Measurements from ENCODE around the gene AP2S1.
"Not testable (repeated sequence)": the region's sequence is repeated elsewhere in the genome, so short reads cannot be mapped to it uniquely, and the experiment has no call there.

AP2S1 gene

GRCh38 chr19:46815833-46816627 is 34.6 kb downstream of the AP2S1 start:
- H3K4me3 ChIP-seq (ENCODE audit: low read length), result no peak overlapping the region
- no peak for DNase-seq (ENCODE audit: low read depth, low spot score)

GRCh38 chr19:46813839-46814358 is 36.7 kb downstream of the AP2S1 start:
- DNase-seq (ENCODE audit: low read depth, low spot score), result no peak
- no peak overlapping the region for H3K4me3 ChIP-seq (ENCODE audit: low read length)

- no peak overlapping the region for H3K4me3 ChIP-seq (ENCODE audit: low read length)
- DNase-seq (ENCODE audit: low read depth, low spot score), result no peak
Observed at GRCh38 chr19:46812977-46813838, 37.4 kb downstream of the AP2S1 start.

- H3K4me3 ChIP-seq (ENCODE audit: low read length), result no peak overlapping the region
- no peak for DNase-seq (ENCODE audit: low read depth, low spot score)
Observed at GRCh38 chr19:46809534-46810272, 40.9 kb downstream of the AP2S1 start.

- DNase-seq (ENCODE audit: low read depth, low spot score), result no peak
- no peak overlapping the region for H3K4me3 ChIP-seq (ENCODE audit: low read length)
Observed at GRCh38 chr19:46806656-46807055, 44.0 kb downstream of the AP2S1 start.

- H3K4me3 ChIP-seq (ENCODE audit: low read length); DNase-seq (ENCODE audit: low read depth, low spot score): not testable (repeated sequence)
Observed at GRCh38 chr19:46804432-46804831, 46.2 kb downstream of the AP2S1 start.

GRCh38 chr19:46803555-46803954 is 47.1 kb downstream of the AP2S1 start:
- H3K4me3 ChIP-seq (ENCODE audit: low read length), result no peak overlapping the region
- no peak for DNase-seq (ENCODE audit: low read depth, low spot score)

GRCh38 chr19:46802152-46802551 is 48.5 kb downstream of the AP2S1 start:
- no peak overlapping the region for H3K4me3 ChIP-seq (ENCODE audit: low read length)
- DNase-seq (ENCODE audit: low read depth, low spot score), result no peak

- no peak for DNase-seq (ENCODE audit: low read depth, low spot score)
- H3K4me3 ChIP-seq (ENCODE audit: low read length), result no peak overlapping the region
Observed at GRCh38 chr19:46798713-46799112, 51.9 kb downstream of the AP2S1 start.

GRCh38 chr19:46797881-46798280 is 52.8 kb downstream of the AP2S1 start:
- DNase-seq (ENCODE audit: low read depth, low spot score), result no peak
- H3K4me3 ChIP-seq (ENCODE audit: low read length), result no peak overlapping the region

GRCh38 chr19:46791944-46792343 is 58.7 kb downstream of the AP2S1 start:
- peak overlapping the region; percentile 6 for H3K4me3 ChIP-seq (ENCODE audit: low read length)
- peak; percentile 93 for DNase-seq (ENCODE audit: low read depth, low spot score)

- no peak for DNase-seq (ENCODE audit: low read depth, low spot score)
- no peak overlapping the region for H3K4me3 ChIP-seq (ENCODE audit: low read length)
Observed at GRCh38 chr19:46789371-46789770, 61.3 kb downstream of the AP2S1 start.

GRCh38 chr19:46788968-46789338 is 61.7 kb downstream of the AP2S1 start:
- no peak for DNase-seq (ENCODE audit: low read depth, low spot score)
- no peak overlapping the region for H3K4me3 ChIP-seq (ENCODE audit: low read length)

GRCh38 chr19:46788262-46788967 is 62.2 kb downstream of the AP2S1 start, which contains the start of gene SLC1A5:
Gene SLC1A5, minus strand, starts transcription at chr19:46788594. Its CDS starts 629 bp downstream, at chr19:46787965.
- peak within 1 kb of the TSS; percentile 89 for H3K4me3 ChIP-seq (ENCODE audit: low read length)
- DNase-seq (ENCODE audit: low read depth, low spot score), result peak; percentile 96

All from Jurkat, Clone E6-1 (cell line).